AG09309 (cell line): ENCODE results near the gene ENO4.

Source experiments
- DNase-seq: peaks from one replicate; pipeline ENCODE4 v3.0.0-alpha.2; 2010; ENCODE audit warnings: low read depth
- H3K4me3 ChIP-seq: 2 replicates; pipeline ENCODE4 v1.5.1; 2011; ENCODE audit warnings: mild to moderate bottlenecking, low read depth, low read length, moderate library complexity; ENCODE audit not compliant: control insufficient read depth
- CTCF ChIP-seq: IDR thresholded peaks from 2 replicates; pipeline ENCODE4 v1.5.1; 2011; ENCODE audit warnings: mild to moderate bottlenecking, low read depth, low read length, inconsistent platforms; ENCODE audit not compliant: insufficient read depth, control insufficient read depth; ENCODE audit errors: missing control alignments

ENO4 gene

DNA sequence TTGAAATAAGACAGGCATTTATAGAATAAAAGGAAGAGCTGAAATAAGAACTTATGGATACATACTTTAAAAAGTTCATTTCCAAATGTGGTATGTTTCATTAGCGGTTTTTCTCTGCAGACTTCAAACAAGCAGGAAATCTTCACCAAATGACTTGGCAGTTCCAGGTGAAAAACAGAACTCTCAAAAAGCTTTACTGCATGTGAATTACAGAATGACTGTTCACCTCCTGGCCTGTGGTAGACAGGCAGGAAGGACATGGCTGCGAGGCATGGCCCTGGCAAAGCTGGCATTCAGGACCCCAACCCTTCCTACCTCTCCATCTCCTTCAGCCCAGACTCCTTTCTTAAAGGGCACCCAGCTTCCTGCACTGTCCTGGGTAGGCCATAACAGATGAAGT lies 21.2 kb upstream of the ENO4 start:
- no peak for DNase-seq
- no peak for TF ChIP-seq CTCF
- no peak overlapping the region for H3K4me3 ChIP-seq

DNA sequence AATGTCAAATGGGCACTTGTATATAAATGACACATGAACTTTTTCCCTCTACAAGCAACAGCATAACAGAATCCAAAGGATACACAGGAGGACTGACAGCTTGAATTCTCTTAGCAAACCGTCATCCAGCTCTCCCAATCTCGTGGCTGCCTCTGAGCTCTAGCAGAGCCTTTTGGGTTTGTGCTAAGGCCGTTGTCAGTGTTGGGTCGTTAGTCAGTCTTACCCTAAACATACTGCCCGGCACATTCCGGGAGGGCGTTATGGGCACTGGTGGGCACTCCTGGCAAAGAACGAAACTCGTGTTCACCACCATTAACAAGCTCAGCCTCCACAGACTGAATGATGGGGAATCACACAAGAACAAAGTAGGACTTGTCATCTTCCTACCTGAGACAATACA lies 19.6 kb upstream of the ENO4 start:
- no peak for TF ChIP-seq CTCF
- DNase-seq, result no peak
- H3K4me3 ChIP-seq, result no peak overlapping the region

GRCh38 chr10:116831086-116831485 lies 18.2 kb upstream of the ENO4 start:
- H3K4me3 ChIP-seq, result no peak overlapping the region
- no peak for TF ChIP-seq CTCF
- no peak for DNase-seq

GRCh38 chr10:116831790-116832189 lies 17.5 kb upstream of the ENO4 start:
- no peak for DNase-seq
- no peak overlapping the region for H3K4me3 ChIP-seq
- TF ChIP-seq CTCF, result no peak

GRCh38 chr10:116833986-116834985 lies 15.0 kb upstream of the ENO4 start:
- no peak for TF ChIP-seq CTCF
- no peak for DNase-seq
- H3K4me3 ChIP-seq, result no peak overlapping the region

GRCh38 chr10:116835658-116836057 lies 13.6 kb upstream of the ENO4 start:
- no peak for TF ChIP-seq CTCF
- no peak for DNase-seq
- H3K4me3 ChIP-seq, result no peak overlapping the region
